HG03342 (cell line): Measurements from ENCODE around the gene C4orf50.

Source experiments
- ATAC-seq: cut with Tn5 transposase; IDR thresholded peaks from one replicate; pipeline ENCODE4 v1.9.1; 2021; ENCODE audit warnings: mild to moderate bottlenecking, moderate library complexity; ENCODE audit not compliant: unreplicated experiment

Gene C4orf50

GRCh38 chr4:5973033-5973432, 45.2 kb downstream of the C4orf50 start:
- ATAC-seq: no peak

- no peak for ATAC-seq
Measured at GRCh38 chr4:5972571-5972970, 45.7 kb downstream of the C4orf50 start.

- no peak for ATAC-seq
Measured at GRCh38 chr4:5971078-5971450, 47.2 kb downstream of the C4orf50 start.

DNA sequence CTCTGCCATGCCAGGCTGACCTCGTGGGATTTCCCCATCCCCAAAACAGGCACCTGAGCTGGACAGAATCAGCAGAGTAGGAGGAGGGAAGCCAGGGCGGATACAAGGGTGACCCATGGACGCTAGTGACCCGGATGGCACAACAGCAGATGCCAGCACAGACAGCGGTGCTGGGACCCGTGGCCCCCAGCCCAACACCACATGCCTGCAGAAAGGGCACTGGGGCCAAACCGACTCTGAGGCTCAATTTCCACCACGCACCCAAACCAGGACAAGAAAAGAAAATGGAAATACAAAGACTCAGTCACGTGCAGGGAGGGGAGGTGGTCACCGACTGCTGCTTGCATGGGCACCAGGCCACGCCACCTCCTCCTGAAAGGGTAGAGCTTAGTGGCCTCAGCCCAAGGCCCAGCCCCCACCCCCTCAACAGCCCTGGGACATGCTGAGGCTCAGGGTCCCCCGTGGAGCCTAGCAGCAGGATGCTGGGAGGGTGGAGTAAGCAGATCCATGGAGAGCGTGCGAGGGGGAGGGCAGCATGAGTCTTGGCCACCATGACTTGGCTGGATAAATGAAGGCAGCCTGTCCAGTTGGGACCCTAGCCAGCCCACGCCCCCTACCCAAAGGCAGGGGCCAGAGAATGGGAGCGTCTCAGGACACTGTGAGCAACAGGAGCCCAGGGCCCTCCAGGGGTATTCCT, 47.7 kb downstream of the C4orf50 start:
- ATAC-seq: no peak

DNA sequence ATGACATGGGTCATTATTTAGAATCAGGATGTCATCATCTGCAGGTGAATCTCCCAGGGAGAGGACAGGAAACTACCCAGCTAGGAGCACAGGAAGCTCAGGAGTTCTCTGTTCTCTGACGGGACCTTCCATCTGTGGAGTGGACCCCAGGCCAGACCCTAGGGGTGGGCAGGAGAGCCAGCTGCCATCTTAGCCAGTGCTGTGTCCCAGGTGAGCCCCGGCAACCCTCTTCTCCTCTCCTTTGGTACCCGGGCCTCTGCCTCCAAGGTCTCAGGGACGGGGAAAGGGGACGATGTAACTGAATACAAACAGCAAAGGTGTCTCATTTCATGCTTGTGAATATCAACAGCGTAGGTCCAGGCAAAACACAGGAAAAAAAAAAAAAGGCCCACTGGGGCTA, 48.5 kb downstream of the C4orf50 start:
- no peak for ATAC-seq

- no peak for ATAC-seq
Measured at GRCh38 chr4:5969336-5969735, 48.9 kb downstream of the C4orf50 start.

DNA sequence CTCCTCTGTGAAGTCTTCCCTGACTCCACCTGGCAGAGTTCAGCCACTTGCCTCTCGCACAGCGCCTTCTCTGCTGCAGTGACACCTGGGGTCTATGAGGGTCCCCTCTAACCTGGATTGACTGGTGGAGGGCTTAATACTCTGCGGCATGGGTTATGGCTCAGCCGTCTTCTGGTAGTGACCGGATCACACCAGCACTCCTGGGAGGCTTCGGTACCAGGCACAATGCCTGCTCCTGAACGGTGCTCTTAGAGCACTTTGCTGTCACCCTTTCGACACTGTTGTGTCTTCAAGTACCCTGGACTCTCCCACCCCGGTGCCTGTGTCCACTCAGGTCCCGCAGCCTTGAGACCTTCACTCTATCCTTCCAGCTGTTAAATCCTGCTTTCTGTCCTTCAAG, 50.0 kb downstream of the C4orf50 start:
- no peak for ATAC-seq

DNA sequence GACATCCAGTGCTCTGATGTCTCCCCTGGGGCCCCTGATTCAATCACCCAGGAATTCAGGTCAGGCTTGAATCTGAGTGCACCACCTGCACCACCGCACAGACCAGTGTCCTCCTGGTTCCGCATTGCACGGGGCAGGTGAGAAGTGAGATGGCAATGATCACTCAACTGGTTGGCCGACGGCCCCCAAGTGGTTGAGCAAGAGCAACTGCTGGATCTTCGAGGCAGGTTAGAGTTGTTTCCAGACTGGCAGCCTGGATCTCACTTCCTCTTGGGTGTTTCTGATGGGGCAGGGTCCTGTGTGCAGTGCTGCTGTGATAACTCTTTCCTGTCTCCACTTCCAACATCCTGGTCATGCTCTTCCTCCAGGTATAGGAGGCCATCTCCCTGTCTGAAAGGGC, 50.4 kb downstream of the C4orf50 start:
- no peak for ATAC-seq

DNA sequence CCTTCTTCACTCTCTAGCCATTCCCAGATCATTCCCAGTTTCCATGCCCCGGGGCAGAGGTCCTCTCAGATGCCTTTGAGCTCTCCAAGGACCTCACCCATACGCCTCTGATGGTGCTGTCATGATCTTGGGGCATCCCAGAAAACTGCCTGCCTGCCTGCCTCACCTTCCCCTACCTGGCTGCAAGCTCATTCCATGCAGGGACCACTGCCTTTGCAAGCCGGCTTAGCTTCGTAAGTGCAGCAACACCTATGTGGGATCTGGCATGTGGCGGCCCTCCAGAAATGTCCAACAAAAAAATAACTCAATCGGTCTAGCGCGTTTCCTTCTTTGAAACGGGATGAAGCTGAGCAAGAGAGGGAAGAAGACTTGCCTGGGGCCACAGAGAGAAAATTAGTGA, 53.0 kb downstream of the C4orf50 start:
- no peak for ATAC-seq

DNA sequence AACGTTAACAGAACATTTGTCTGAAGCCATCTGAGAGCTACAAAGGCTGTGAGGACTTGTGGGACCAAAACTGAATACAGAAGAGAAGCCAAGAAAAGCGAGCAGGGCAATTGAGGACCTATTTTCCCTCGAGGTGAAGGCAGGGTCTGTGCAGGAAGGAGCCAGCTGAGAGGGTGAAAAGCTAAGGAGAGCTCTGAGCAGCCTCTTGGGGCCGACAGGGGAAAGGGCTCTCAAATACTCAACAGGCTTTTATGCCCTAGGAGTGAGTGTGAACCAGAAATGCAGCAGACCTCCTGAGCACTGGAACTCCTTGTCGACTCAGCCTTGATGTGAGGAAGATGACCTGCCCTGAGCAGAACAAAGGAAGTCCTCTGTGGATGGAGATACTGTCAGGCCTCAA, 54.2 kb downstream of the C4orf50 start:
- no peak for ATAC-seq

GRCh38 chr4:5963611-5964010, 54.6 kb downstream of the C4orf50 start:
- ATAC-seq: no peak

GRCh38 chr4:5962416-5962815, 55.8 kb downstream of the C4orf50 start:
- no peak for ATAC-seq

GRCh38 chr4:5960252-5960880, 57.9 kb downstream of the C4orf50 start:
- ATAC-seq: no peak

- no peak for ATAC-seq
Measured at GRCh38 chr4:5959211-5959982, 58.8 kb downstream of the C4orf50 start.

GRCh38 chr4:5958199-5958735, 60.0 kb downstream of the C4orf50 start:
- ATAC-seq: no peak

GRCh38 chr4:5957076-5957475, 61.2 kb downstream of the C4orf50 start:
- no peak for ATAC-seq

- ATAC-seq: no peak
Measured at GRCh38 chr4:5956285-5957021, 61.8 kb downstream of the C4orf50 start.

DNA sequence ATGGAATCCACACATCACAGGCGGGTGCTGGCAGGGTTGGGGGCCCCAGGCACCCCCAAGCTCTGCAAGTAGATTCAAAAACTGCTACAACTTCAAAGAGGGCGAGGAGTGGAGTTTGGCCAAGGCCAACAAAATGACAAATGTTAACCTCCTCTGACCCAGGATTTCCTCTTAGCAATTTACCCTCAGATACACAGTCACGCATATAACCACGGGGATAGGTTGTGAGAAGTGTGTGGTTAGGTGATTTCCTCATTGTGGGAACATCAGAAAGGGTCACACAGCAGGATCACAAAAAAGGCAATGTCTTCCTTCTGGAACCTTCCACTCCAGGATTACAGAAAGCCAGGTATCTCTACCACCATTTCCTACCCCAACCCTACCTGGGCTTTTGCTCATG, 62.4 kb downstream of the C4orf50 start:
- ATAC-seq: no peak

- ATAC-seq: no peak
Measured at GRCh38 chr4:5955201-5955821, 62.9 kb downstream of the C4orf50 start.

DNA sequence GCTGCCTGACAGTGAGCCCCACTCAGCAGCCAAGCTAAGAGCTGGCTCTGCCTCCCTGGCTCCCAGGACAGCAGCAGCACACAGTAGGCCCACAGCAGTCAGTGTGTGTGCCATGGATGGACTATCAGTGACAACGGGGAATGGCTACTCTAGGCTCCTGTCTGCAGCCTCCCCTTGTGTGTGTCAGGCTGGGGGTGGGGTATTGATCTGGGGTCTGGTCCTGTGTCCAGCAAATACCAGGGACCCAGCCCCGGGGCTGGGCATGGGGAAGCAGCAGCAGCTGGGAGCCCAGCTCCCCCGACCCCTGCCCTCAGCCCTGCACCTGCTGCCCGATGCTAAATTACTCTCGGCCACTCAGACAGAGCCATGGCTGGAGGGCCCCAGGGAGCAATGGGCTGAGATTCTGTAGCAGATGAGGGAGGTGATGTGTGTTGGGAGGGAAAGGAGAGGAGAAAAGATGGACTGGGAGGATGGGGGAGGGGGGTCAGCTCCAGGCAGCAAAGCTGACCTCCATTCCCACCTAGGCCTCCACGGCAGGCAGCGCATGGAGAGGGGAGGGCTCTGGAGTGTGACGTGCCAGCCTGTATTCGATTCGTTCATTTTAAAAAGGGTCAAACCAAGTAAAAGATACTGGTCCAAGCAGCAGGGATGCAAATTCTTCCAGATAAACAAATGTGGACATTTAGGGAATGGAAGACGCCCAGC, 64.0 kb downstream of the C4orf50 start:
- no peak for ATAC-seq
